HG02885 (cell line): ENCODE data around the gene ZFYVE27.

Source experiments
- ATAC-seq: cut with Tn5 transposase; IDR thresholded peaks from one replicate; pipeline ENCODE4 v1.9.1; 2021; ENCODE audit warnings: mild to moderate bottlenecking; ENCODE audit not compliant: unreplicated experiment, poor library complexity

The ZFYVE27 gene

GRCh38 chr10:97743169-97743943 is 6.4 kb downstream of the ZFYVE27 start:
- no peak for ATAC-seq

GRCh38 chr10:97744405-97745035 is 7.6 kb downstream of the ZFYVE27 start:
- no peak for ATAC-seq

GRCh38 chr10:97747573-97747972 is 10.6 kb downstream of the ZFYVE27 start:
- ATAC-seq = no peak

GRCh38 chr10:97748116-97748515 is 11.2 kb downstream of the ZFYVE27 start:
- ATAC-seq = no peak

- no peak for ATAC-seq
Observed at GRCh38 chr10:97752956-97753355, 16.0 kb downstream of the ZFYVE27 start.

- ATAC-seq = no peak
Observed at GRCh38 chr10:97754726-97755125, 17.8 kb downstream of the ZFYVE27 start.

- ATAC-seq = no peak
Observed at GRCh38 chr10:97755718-97756117, 18.8 kb downstream of the ZFYVE27 start.

GRCh38 chr10:97757471-97757870 is 20.5 kb downstream of the ZFYVE27 start:
- ATAC-seq = no peak

- ATAC-seq = no peak
Observed at GRCh38 chr10:97759158-97759887, 22.4 kb downstream of the ZFYVE27 start.

GRCh38 chr10:97759946-97760345 is 23.0 kb downstream of the ZFYVE27 start:
- no peak for ATAC-seq

GRCh38 chr10:97760461-97761257 is 23.7 kb downstream of the ZFYVE27 start:
- no peak for ATAC-seq

GRCh38 chr10:97761331-97761865 is 24.5 kb downstream of the ZFYVE27 start:
- ATAC-seq = no peak

GRCh38 chr10:97762056-97762455 is 25.1 kb downstream of the ZFYVE27 start:
- ATAC-seq = no peak

GRCh38 chr10:97762816-97763215 is 25.9 kb downstream of the ZFYVE27 start:
- no peak for ATAC-seq

GRCh38 chr10:97763411-97763810 is 26.5 kb downstream of the ZFYVE27 start:
- no peak for ATAC-seq

- ATAC-seq = no peak
Observed at GRCh38 chr10:97763947-97764346, 27.0 kb downstream of the ZFYVE27 start.

GRCh38 chr10:97764519-97764931 is 27.6 kb downstream of the ZFYVE27 start:
- no peak for ATAC-seq

- no peak for ATAC-seq
Observed at GRCh38 chr10:97765201-97765600, 28.3 kb downstream of the ZFYVE27 start.

- no peak for ATAC-seq
Observed at GRCh38 chr10:97766106-97766810, 29.3 kb downstream of the ZFYVE27 start.
